HG03139 (cell line): ENCODE measurements around the gene H6PD.

ENCODE experiments used
- ATAC-seq: cut with Tn5 transposase; IDR thresholded peaks from one replicate; pipeline ENCODE4 v1.9.1; 2021; ENCODE audit not compliant: unreplicated experiment

H6PD gene

DNA sequence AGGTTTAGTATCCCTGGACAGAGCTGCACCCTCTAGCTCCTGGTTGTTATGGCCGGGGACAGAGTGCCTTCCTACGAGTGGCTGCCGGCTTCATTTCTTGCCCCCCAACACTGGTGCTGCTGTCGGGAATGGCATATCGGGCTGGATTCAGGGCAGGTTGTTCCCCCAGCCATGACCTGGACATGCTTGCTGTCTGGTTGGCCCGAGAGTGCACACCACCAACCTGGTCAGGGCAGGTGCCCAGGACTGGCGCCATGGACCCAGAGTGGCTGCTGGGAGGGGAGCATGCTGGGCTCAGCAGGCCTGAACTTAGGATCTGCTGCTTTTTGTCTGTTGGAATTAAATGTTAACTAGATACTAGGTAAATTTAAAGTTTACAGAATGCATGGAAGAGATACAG lies 21.8 kb downstream of the H6PD start:
- ATAC-seq: no peak

DNA sequence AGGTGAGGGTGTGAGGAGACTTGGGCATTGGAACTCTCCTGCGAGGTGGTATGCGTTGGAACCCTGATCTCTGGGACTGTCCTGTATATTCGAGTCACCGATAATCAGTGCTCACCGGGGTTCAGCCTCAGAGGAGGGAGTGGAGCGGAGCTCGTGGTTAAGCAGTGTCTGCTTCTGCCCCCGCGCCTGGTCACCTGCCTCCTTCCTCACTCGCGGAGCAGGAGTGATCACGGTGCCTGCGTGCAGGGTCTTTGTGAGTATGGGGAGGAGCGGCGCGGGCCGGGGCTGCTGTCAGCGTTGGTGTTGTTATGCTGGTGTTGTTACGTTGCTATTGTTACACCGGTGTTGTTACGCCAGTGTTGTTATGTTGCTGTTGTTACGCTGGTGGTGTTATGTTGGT lies 23.3 kb downstream of the H6PD start:
- ATAC-seq: no peak

DNA sequence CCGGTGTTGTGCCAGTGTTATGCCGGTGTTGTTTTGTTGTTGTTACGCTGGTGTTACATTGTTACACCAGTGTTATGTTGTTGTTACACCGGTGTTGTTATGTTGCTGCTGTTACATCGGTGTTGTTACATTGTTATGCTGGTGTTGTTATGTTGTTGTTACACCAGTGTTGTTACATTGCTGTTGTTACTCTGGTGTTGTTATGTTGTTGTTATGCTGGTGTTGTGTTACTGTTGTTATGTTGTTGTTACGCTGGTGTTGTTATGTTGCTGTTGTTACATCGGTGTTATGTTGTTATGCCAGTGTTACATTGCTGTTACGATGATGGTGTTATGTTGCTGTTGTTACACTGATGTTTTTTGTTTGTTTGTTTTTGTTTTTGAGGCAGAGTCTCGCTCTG lies 24.1 kb downstream of the H6PD start:
- ATAC-seq: no peak

- ATAC-seq: no peak
Observed at GRCh38 chr1:9260059-9260766, 25.6 kb downstream of the H6PD start.

GRCh38 chr1:9261496-9261895 lies 26.9 kb downstream of the H6PD start:
- ATAC-seq: no peak

DNA sequence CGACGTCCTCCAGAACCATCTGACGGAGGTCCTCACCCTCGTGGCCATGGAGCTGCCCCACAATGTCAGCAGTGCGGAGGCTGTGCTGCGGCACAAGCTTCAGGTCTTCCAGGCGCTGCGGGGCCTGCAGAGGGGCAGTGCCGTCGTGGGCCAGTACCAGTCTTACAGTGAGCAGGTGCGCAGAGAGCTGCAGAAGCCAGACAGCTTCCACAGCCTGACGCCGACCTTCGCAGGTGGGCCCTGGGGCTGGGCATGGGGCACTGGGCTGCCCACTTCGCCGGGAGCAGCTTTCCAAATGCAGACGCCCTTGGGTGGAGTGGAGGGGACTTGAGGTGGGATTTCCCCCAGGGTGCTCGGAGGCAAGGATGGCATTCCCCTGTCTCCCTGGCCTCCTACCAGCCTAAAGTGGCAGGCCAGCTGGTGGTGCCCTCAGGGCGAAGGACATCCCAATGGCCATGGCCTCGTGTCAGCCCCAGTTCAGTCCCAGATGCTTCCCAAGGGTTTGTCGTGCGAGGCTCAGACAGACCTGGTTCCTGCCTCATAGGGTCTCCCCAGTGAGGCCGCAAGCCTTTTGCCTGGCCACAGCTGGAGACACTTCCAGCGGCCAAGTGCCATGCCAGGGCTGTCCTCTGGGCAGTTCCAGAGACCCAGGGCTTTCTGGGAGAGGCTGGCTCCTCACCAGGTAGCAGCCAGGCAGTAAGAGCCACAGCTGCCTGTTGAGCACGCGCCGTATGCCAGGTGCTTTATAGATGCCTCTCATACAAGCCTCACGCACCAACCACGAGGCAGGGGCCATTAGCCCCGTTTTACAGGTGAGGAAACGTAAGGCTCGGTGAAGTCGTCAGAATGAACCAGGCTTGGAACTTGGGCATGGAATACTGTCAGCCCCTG lies 27.8 kb downstream of the H6PD start:
- ATAC-seq: no peak

GRCh38 chr1:9263276-9263855 lies 28.8 kb downstream of the H6PD start:
- no peak for ATAC-seq

DNA sequence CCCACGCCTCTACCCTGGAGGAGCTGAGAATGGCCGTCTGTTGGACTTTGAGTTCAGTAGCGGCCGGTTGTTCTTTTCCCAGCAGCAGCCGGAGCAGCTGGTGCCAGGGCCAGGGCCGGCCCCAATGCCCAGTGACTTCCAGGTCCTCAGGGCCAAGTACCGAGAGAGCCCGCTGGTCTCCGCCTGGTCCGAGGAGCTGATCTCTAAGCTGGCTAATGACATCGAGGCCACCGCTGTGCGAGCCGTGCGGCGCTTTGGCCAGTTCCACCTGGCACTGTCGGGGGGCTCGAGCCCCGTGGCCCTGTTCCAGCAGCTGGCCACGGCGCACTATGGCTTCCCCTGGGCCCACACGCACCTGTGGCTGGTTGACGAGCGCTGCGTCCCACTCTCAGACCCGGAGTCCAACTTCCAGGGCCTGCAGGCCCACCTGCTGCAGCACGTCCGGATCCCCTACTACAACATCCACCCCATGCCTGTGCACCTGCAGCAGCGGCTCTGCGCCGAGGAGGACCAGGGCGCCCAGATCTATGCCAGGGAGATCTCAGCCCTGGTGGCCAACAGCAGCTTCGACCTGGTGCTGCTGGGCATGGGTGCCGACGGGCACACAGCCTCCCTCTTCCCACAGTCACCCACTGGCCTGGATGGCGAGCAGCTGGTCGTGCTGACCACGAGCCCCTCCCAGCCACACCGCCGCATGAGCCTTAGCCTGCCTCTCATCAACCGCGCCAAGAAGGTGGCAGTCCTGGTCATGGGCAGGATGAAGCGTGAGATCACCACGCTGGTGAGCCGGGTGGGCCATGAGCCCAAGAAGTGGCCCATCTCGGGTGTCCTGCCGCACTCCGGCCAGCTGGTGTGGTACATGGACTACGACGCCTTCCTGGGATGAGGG lies 29.7 kb downstream of the H6PD start:
- no peak for ATAC-seq

GRCh38 chr1:9265037-9265436 lies 30.5 kb downstream of the H6PD start:
- ATAC-seq: no peak

- ATAC-seq: no peak
Observed at GRCh38 chr1:9265968-9266367, 31.4 kb downstream of the H6PD start.

DNA sequence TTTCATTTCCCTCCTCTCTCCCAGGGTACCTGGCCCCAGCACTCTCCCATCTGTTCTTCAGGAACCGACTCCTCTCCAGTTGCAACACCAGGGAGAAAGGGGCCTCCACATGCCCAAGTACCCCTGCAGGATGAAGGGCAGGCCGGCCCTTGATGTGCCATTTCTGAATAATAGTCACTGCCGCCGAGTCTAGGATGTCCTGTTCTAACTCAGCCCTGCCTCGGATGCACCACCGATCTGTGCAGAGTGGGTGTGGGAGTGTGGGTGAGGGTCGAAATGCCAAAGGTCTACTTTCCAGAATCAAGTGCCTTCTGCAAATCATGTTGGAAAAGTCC lies 32.7 kb downstream of the H6PD start:
- no peak for ATAC-seq

- no peak for ATAC-seq
Observed at GRCh38 chr1:9267827-9268581, 33.4 kb downstream of the H6PD start.

- no peak for ATAC-seq
Observed at GRCh38 chr1:9269078-9269501, 34.5 kb downstream of the H6PD start.

DNA sequence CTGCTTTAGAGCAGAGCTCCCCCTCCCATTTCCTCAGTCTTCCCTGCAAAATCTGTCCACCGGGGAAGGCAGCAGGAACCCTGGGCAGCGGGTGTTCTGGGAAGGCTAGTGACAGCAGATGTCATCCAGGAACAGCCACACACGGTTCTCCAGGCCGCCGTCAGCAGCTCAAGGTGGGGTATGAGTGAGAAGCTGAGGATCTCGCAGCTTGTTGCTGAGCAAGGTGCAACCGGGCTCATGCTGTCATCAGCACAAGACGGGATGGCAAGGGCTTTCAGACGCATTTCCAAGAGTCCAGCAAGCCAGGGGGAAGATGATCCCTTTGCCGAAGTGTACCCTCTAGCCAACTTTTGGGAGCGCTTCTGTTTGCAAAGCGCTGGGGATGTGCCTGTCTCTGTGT lies 35.1 kb downstream of the H6PD start:
- ATAC-seq: no peak

DNA sequence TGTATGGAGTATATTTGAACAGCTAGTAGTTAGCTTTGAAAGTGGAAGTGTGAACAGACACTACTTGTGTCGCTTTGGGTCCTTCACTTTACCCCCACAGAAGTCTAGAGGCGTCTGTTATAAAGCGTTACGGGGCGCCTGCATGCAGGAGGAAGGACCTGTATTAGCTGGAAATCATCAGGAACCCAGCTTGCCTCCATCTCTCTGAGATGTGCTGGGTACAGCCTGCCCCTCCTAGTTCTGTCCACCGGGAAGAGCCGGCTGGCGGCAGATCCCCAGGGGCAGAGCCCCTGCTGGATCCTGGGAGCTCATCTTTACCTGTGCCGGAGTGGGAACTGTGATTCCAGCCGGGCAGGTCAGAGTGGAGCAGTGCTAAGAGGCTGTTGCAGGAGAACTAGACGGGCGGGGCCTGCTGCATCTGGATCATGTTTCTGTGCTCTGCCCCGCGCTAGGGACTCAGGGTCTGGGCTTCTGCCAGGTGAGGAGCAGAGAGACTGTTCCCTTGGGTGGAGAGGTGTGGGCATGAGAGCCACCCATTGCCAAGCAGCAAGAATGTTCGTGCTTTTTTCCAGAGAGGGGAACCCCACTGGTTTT lies 35.8 kb downstream of the H6PD start:
- no peak for ATAC-seq

GRCh38 chr1:9271283-9271682 lies 36.7 kb downstream of the H6PD start:
- ATAC-seq: no peak

- no peak for ATAC-seq
Observed at GRCh38 chr1:9271861-9272595, 37.5 kb downstream of the H6PD start.

DNA sequence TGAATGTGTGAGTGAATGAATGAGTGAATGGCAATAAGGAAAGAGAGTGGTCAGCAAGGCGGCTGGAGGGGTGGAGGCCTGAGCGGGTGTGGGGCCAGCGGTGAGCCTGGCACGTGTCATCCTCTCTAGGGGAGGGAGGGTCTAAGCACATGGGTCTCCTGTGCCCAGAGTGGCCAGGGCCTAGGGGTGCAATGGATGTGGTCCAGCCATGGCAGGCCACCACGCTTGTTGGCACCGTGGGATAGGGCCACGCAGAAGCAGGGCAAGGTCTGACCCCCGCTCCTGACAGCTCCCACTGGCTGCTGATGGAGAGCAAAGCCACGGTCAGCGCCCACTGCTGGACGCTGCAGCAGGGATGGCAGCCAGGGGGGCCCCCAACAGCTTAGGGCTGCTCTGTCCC lies 38.6 kb downstream of the H6PD start:
- ATAC-seq: no peak

- ATAC-seq: no peak
Observed at GRCh38 chr1:9275161-9275560, 40.6 kb downstream of the H6PD start.
